Glutamatergic neuron (in vitro differentiated cells): Measurements from ENCODE around the gene NFATC2. TPM values are rescaled to one million over a fixed set of nuclear protein-coding genes. Genes with fewer than 3 reads are reported as not detected.

Experiments
- DNase-seq: peaks from one replicate; pipeline ENCODE4 v3.0.0; 2022
- H3K27ac Mint-ChIP-seq: one replicate; pipeline ENCODE4 v1.8.0; 2020; ENCODE audit warnings: mild to moderate bottlenecking, mixed read lengths, inconsistent platforms; ENCODE audit not compliant: unreplicated experiment
- H3K27me3 Mint-ChIP-seq: one replicate; pipeline ENCODE4 v1.8.0; 2020; ENCODE audit warnings: mild to moderate bottlenecking, moderate library complexity, mixed read lengths, inconsistent platforms; ENCODE audit not compliant: unreplicated experiment
- H3K36me3 Mint-ChIP-seq: one replicate; pipeline ENCODE4 v1.8.0; 2020; ENCODE audit warnings: mild to moderate bottlenecking, mixed read lengths, inconsistent platforms; ENCODE audit not compliant: unreplicated experiment
- H3K4me1 Mint-ChIP-seq: one replicate; pipeline ENCODE4 v1.8.0; 2020; ENCODE audit warnings: mild to moderate bottlenecking, low read depth, mixed read lengths, inconsistent platforms; ENCODE audit not compliant: unreplicated experiment
- H3K4me3 Mint-ChIP-seq: one replicate; pipeline ENCODE4 v1.8.0; 2020; ENCODE audit warnings: mild to moderate bottlenecking, mixed read lengths, inconsistent platforms; ENCODE audit not compliant: unreplicated experiment
- H3K9me3 Mint-ChIP-seq: one replicate; pipeline ENCODE4 v1.8.0; 2020; ENCODE audit warnings: mild to moderate bottlenecking, moderate library complexity, mixed read lengths, inconsistent platforms; ENCODE audit not compliant: unreplicated experiment
- total RNA-seq: library from RNA; stranded (reverse); fragmentation: NEBNext Ultra II Directional; extraction: Animal tissue kit (Norgen Biotek cat#: 25700); gene quantifications from one replicate; pipeline ENCODE4 v1.2.1, GENCODE V29; 2021; ENCODE audit not compliant: unreplicated experiment
- TF ChIP-seq, protein P1 (sequence below): fragments of 200-600 bp; sonication (generic); IDR thresholded peaks from one replicate; pipeline ENCODE4 v1.5.0; 2021; ENCODE audit not compliant: partially characterized antibody, unreplicated experiment

NFATC2 gene
- total RNA-seq, 1 donor from 2014 or later, result not detected

DNA sequence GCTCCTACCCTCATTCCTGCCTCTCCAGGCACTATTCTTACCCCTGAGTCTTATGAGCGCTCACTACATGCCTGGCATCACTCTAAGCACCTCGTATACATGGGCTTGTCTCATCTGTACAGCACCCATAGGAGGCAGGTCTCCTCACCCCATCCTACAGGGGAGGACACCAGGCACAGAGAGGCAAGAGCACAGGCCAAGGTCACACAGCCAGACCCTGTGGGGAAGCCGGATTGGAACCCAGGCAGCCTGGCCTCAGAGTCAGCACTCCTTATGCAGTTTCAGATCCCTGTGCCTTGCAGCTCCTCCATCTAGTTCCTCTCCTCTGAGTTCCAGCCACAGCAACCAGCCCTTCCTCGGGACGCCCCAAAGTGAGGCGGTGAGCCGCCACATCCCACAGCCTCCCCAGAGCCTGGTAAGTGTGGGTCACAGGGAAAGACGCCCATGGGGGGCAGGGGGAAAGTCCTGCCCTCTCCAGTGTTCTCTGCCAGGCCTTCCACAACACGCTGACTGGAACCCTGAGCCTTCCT lies 103.3 kb downstream of the NFATC2 start:
- peaks cover 2% of the 10 kb centered on the region for H3K27me3 Mint-ChIP-seq
- H3K4me1 Mint-ChIP-seq, result no peaks in the 10 kb centered on the region
- no peak overlapping the region for H3K4me3 Mint-ChIP-seq
- TF ChIP-seq, protein P1, sequence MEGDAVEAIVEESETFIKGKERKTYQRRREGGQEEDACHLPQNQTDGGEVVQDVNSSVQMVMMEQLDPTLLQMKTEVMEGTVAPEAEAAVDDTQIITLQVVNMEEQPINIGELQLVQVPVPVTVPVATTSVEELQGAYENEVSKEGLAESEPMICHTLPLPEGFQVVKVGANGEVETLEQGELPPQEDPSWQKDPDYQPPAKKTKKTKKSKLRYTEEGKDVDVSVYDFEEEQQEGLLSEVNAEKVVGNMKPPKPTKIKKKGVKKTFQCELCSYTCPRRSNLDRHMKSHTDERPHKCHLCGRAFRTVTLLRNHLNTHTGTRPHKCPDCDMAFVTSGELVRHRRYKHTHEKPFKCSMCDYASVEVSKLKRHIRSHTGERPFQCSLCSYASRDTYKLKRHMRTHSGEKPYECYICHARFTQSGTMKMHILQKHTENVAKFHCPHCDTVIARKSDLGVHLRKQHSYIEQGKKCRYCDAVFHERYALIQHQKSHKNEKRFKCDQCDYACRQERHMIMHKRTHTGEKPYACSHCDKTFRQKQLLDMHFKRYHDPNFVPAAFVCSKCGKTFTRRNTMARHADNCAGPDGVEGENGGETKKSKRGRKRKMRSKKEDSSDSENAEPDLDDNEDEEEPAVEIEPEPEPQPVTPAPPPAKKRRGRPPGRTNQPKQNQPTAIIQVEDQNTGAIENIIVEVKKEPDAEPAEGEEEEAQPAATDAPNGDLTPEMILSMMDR, result no peak
- peaks cover 1% of the 10 kb centered on the region for H3K9me3 Mint-ChIP-seq
- no peaks in the 10 kb centered on the region for H3K36me3 Mint-ChIP-seq
- H3K27ac Mint-ChIP-seq, result no peak overlapping the region
- no peak for DNase-seq

DNA sequence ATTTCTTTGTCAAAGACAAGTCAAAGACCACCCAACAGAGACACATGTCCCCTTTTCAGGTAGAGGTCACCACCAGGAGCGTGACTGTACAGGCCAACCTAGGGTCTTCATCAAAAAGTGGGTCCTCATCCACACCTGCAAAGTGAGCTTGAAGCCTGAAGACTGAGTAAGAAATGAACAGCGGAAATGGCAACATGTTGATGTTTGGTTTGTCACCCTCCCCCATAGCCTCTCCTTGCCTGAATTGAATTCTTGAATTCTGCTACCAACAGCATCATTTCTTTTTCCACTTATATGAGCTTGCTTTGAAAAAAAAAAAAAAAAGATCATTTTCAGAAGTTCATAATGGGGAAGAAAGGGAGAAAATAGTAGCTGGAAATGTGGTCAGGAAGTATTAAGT lies 104.4 kb downstream of the NFATC2 start:
- no peak overlapping the region for H3K4me3 Mint-ChIP-seq
- H3K4me1 Mint-ChIP-seq, result no peaks in the 10 kb centered on the region
- TF ChIP-seq, protein P1, result no peak
- no peak for DNase-seq
- peaks cover 2% of the 10 kb centered on the region for H3K27me3 Mint-ChIP-seq
- H3K36me3 Mint-ChIP-seq, result no peaks in the 10 kb centered on the region
- H3K9me3 Mint-ChIP-seq, result no peaks in the 10 kb centered on the region
- H3K27ac Mint-ChIP-seq, result no peak overlapping the region

DNA sequence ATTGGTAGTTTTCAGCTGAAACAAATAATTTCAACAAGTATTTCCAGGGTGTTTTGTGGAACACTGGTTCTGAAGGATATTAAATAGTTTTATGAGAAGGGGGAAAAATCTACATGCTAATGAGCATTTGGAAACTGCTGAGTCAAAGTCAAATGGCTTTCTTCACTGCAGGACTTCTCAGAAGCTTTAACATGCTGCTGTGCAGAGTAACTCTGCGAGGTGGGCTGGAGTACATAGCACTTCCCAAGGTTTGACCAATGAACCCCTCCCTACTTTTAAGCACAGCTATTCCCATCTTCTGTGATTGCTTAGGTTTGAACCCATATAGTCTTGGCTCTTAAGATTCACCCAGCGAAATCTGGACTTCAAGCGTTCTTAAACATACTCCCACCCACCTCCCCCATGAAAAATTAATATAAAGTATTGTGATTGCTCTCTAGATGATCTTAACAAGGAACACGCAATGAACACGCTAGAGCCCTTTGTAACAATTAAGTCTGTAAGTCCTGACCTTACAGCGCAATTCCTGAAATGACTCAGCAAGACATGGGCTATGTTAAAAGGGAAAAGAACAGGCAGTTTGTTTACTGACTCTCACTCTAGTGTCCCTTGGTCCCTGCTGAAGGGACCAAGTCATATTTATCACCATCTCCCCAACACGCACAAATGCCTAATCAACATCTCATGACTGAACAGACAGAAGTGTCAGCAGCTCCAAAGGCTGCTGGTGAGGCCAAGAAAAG lies 105.2 kb downstream of the NFATC2 start:
- DNase-seq, result no peak
- Mint-ChIP-seq H3K27ac (no peak overlapping the region), H3K4me3 (no peak overlapping the region), H3K4me1 (no peaks in the 10 kb centered on the region), H3K36me3 (no peaks in the 10 kb centered on the region), H3K9me3 (no peaks in the 10 kb centered on the region), H3K27me3 (peaks cover 2% of the 10 kb centered on the region)
- TF ChIP-seq, protein P1, result no peak

DNA sequence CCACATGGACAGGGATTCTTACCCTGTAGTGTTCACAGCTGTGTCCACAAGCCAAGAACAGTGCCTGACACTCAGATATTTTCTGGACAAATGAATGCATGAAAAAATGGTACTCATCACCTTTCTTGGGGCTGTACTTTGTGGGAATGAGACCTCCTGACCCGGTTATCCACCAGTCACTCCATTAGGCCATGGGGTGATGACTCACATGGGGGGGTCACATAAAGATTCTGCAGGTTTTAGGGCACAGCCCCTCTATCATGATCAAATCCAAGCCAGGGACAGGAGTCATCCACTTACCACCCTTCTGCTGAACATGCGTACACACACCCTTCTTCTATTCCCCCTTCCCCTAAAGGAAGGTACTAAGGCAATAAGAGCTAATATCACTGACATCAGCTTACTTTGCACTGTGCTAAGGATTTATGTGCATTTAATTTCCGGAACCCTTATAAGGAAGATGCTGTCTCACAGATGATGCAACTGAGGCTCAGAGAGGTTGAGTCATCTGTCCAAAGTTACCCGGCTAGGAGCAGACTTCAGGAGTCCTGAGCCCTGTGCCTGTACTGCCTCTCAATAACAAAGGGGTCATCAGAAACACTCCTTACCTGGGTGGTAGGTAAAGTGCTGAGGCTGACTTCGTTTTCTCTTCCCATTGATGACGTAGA lies 107.8 kb downstream of the NFATC2 start:
- no peak overlapping the region for H3K4me3 Mint-ChIP-seq
- H3K36me3 Mint-ChIP-seq, result no peaks in the 10 kb centered on the region
- H3K4me1 Mint-ChIP-seq, result peaks cover 4% of the 10 kb centered on the region
- no peak for DNase-seq
- H3K9me3 Mint-ChIP-seq, result no peaks in the 10 kb centered on the region
- TF ChIP-seq, protein P1, result no peak
- peaks cover 2% of the 10 kb centered on the region for H3K27me3 Mint-ChIP-seq
- H3K27ac Mint-ChIP-seq, result no peak overlapping the region

DNA sequence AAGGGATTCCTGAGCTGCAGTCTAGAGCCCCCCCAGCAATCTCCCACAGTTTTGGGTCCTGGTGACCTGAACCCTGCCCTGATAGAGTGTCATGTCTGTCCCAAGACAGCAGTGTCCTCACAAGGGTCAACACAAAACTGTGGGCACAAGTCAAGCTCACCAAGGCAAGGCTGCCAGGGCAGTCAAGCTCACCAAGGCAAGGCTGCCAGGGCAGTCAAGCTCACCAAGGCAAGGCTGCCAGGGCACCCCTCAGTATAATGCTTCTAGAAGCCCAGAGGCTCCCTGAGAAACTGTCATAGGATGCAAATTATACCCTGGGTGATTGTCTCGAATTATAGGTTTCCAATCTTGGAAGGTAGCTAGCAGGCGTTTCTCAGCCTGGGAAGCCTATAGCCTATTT lies 108.5 kb downstream of the NFATC2 start:
- Mint-ChIP-seq H3K27ac (no peak overlapping the region), H3K4me3 (no peak overlapping the region), H3K9me3 (no peaks in the 10 kb centered on the region), H3K36me3 (no peaks in the 10 kb centered on the region), H3K27me3 (peaks cover 2% of the 10 kb centered on the region), H3K4me1 (peaks cover 4% of the 10 kb centered on the region)
- DNase-seq, result no peak
- TF ChIP-seq, protein P1, result no peak
